ENCODE measurements around the gene BAHCC1. TPM values are rescaled to one million over a fixed set of nuclear protein-coding genes. Genes with fewer than 3 reads are reported as not detected.

The BAHCC1 gene
- total and polyA plus RNA-seq, 2 of the 8 experiments (the other 6 are each of a cell fraction or from before 2014, with no cell fraction given): 0.26 to 0.58 TPM

- FAIRE-seq: no peak
Measured at GRCh38 chr17:81448442-81448841, 53.2 kb downstream of the BAHCC1 start.

More at GRCh38 chr17:81448442-81448841, 53.2 kb downstream of the BAHCC1 start:
- H4K91ac ChIP-seq (replicated peaks; ENCODE audit: insufficient read length, low read length): no peak overlapping the region
- H2BK5ac ChIP-seq (ENCODE audit: low read depth, low read length): no peak overlapping the region
- no peaks in the 10 kb centered on the region for H4K20me1 ChIP-seq (replicated peaks in 1 of 2; ENCODE audit: control insufficient read depth in 1 of 2, insufficient read depth in 2 of 2, low read length in 2 of 2)
- no peaks in the 10 kb centered on the region for H3K9me3 ChIP-seq (ENCODE audit: insufficient read depth in 2 of 2, low read depth in 1 of 2, low read length in 1 of 2)
- H3K18ac ChIP-seq (ENCODE audit: extremely low read depth, low read length): no peak overlapping the region
- no peaks in the 10 kb centered on the region for H3K79me1 ChIP-seq (ENCODE audit: low read depth, low read length)
- H2BK12ac ChIP-seq (ENCODE audit: low read depth, low read length): no peak overlapping the region
- H2AK5ac ChIP-seq (ENCODE audit: low read depth, low read length): no peak overlapping the region
- no peak overlapping the region for H3K23ac ChIP-seq (ENCODE audit: insufficient read length)
- H3K56ac ChIP-seq (replicated peaks; ENCODE audit: insufficient read length, low read depth, low read length): no peak overlapping the region
- no peak overlapping the region for H3K9ac ChIP-seq (replicated peaks in 1 of 4; ENCODE audit: extremely low read depth in 1 of 4, low read depth in 3 of 4, low read length in 3 of 4)
- 89% methylated on average over 21 of the region's 25 CpGs; no CpG with 5 or more reads in 1 of the 2 experiments for WGBS, 2 experiments (ENCODE audit: extremely low coverage in 1 of 2, insufficient coverage in 1 of 2, insufficient read length in 1 of 2, insufficient replicate concordance in 2 of 2, low coverage in 1 of 2, low lambda C conversion rate in 2 of 2, missing lambda C conversion rate in 1 of 2)
- no peaks in the 10 kb centered on the region; a peak in 2 of 7 replicates for H3K4me1 ChIP-seq (replicated peaks in 1 of 4; ENCODE audit: control insufficient read depth in 3 of 4, insufficient read depth in 4 of 4, low read length in 3 of 4)
- CTCF ChIA-PET (ENCODE audit: partially characterized antibody): interaction anchor here (1.2 to 9.7 kb wide), 5 partner anchors 7 to 43 kb away, joined by 3 to 89 read pairs (median 6); no protein-coding TSS in a partner anchor
- H2BK15ac ChIP-seq (ENCODE audit: low read length): no peak overlapping the region
- H3K79me2 ChIP-seq (ENCODE audit: control insufficient read depth in 1 of 2, insufficient read depth in 2 of 2, low read length in 2 of 2): no peaks in the 10 kb centered on the region
- H3K27me3 ChIP-seq (replicated peaks in 1 of 4; ENCODE audit: control insufficient read depth in 3 of 4, extremely low read depth in 1 of 4, insufficient read depth in 3 of 4, low read length in 3 of 4): no peaks in the 10 kb centered on the region
- H2BK20ac ChIP-seq (ENCODE audit: low read length): no peak overlapping the region
- H2BK120ac ChIP-seq (replicated peaks; ENCODE audit: low read depth, low read length): no peak overlapping the region
- H4K8ac ChIP-seq (ENCODE audit: extremely low read depth, insufficient read depth, low read length): no peak overlapping the region
- no peak overlapping the region for H3K4ac ChIP-seq (replicated peaks; ENCODE audit: insufficient read length, low read depth, low read length)
- no peak overlapping the region for H3K14ac ChIP-seq (ENCODE audit: insufficient read length)
- no peak overlapping the region for H3K4me3 ChIP-seq (ENCODE audit: extremely low read depth in 1 of 4, insufficient read depth in 2 of 4, low read depth in 3 of 4, low read length in 4 of 4)
- H3K36me3 ChIP-seq (ENCODE audit: control insufficient read depth in 2 of 4, insufficient read depth in 4 of 4, low read length in 3 of 4): no peaks in the 10 kb centered on the region
- TF ChIP-seq MAX (IDR thresholded peaks at IDR 0.05) (no peak), POLR2AphosphoS5 (IDR thresholded peaks at IDR 0.05; ENCODE audit: low read depth, low read length) (no peak), CBX5 (IDR thresholded peaks at IDR 0.05; ENCODE audit: low read depth, low read length) (no peak)
- DNase-seq (ENCODE audit: low read depth in 1 of 2, low spot score in 2 of 2): no peak
- H3K27ac ChIP-seq (ENCODE audit: low read depth, low read length): no peak overlapping the region; the same call in 1 of the 2 replicates
- POLR2A ChIA-PET (ENCODE audit: partially characterized antibody): interaction anchor here (1.0 kb wide), 1 partner anchor 18 kb away, joined by 3 read pairs; no protein-coding TSS in a partner anchor
- H4K5ac ChIP-seq (ENCODE audit: insufficient read length, low read depth, low read length): no peak overlapping the region
- H3K23me2 ChIP-seq (ENCODE audit: low read depth, low read length): no peaks in the 10 kb centered on the region
- H3K4me2 ChIP-seq (ENCODE audit: insufficient read depth in 1 of 2, low read depth in 2 of 2, low read length in 2 of 2): no peak overlapping the region
- no peak overlapping the region for H2AFZ ChIP-seq (ENCODE audit: low read length)

All from H1 (cell line).